K562 (cell line): ENCODE data around the gene AMDHD1.

Source experiments
- BACH1 ChIP-seq: fragments of 200-800 bp; sonication (Bioruptor generic); IDR thresholded peaks from 2 replicates; pipeline ENCODE4 v1.6.1; 2016; ENCODE audit warnings: missing genetic modification characterization, missing compliant biosample characterization
- BCLAF1 ChIP-seq, 2 experiments: fragments of 450-650 bp in 1 of 2; IDR thresholded peaks; 2 replicates each; pipeline ENCODE4 v1.6.1; 2011 to 2017; ENCODE audit warnings: low read depth in 2 of 2, antibody characterized with exemption in 1 of 2, borderline replicate concordance in 1 of 2, low read length in 1 of 2, mild to moderate bottlenecking in 1 of 2, mixed read lengths in 1 of 2; ENCODE audit not compliant: control insufficient read depth in 1 of 2
- CTCF ChIP-seq, 3 experiments: IDR thresholded peaks in 2 of 3; conservative IDR thresholded peaks in 1 of 3; 2 replicates each; pipeline ENCODE4 v1.5.1; 2011 to 2012; ENCODE audit warnings: low read length in 3 of 3, mild to moderate bottlenecking in 3 of 3, control low read depth in 2 of 3, improper control_type of control experiment in 1 of 3, inconsistent platforms in 1 of 3, low read depth in 1 of 3, mixed read lengths in 1 of 3, moderate library complexity in 1 of 3; ENCODE audit not compliant: insufficient read depth in 2 of 3
- FOXJ3 ChIP-seq: sonication (generic); formaldehyde crosslinking; IDR thresholded peaks from 2 replicates; pipeline ENCODE4 v1.4.0; 2020; ENCODE audit warnings: mild to moderate bottlenecking, missing genetic modification reagents
- GABPB1 ChIP-seq: sonication (generic); formaldehyde crosslinking; IDR thresholded peaks from 2 replicates; pipeline ENCODE4 v1.8.0; 2022; ENCODE audit warnings: mild to moderate bottlenecking, missing genetic modification reagents
- GMEB1 ChIP-seq: fragments of 250-450 bp; sonication (Bioruptor Pico); IDR thresholded peaks from 2 replicates; pipeline ENCODE4 v1.4.0; 2020; ENCODE audit warnings: mild to moderate bottlenecking
- HDAC2 ChIP-seq: fragments of 450-650 bp; IDR thresholded peaks from 2 replicates; pipeline ENCODE4 v1.6.1; 2016; ENCODE audit warnings: mild to moderate bottlenecking
- KDM2B ChIP-seq: fragments of 250-450 bp; sonication (Bioruptor Pico); IDR thresholded peaks from 2 replicates; pipeline ENCODE4 v1.8.0; 2021; ENCODE audit warnings: mild to moderate bottlenecking, moderate library complexity
- NRF1 ChIP-seq, 2 experiments: fragments of 450-650 bp; IDR thresholded peaks in 1 of 2; conservative IDR thresholded peaks in 1 of 2; 2 replicates each; pipeline ENCODE4 v1.6.1; 2014; ENCODE audit warnings: mild to moderate bottlenecking in 2 of 2
- SPI1 ChIP-seq: IDR thresholded peaks from 2 replicates; pipeline ENCODE4 v1.6.1; 2011; ENCODE audit warnings: low read depth, low read length, control low read depth, borderline replicate concordance
- TGIF2 ChIP-seq: sonication (generic); formaldehyde crosslinking; IDR thresholded peaks from 2 replicates; pipeline ENCODE4 v1.8.1; 2022; ENCODE audit warnings: mild to moderate bottlenecking, missing genetic modification reagents, moderate library complexity
- TSHZ1 ChIP-seq: fragments of 250-450 bp; sonication (Bioruptor Pico); IDR thresholded peaks from 2 replicates; pipeline ENCODE4 v1.4.0; 2020; ENCODE audit warnings: mild to moderate bottlenecking, moderate library complexity
- TF ChIP-seq, protein P1 (sequence below): fragments of 450-650 bp; formaldehyde crosslinking; IDR thresholded peaks from 2 replicates; pipeline ENCODE4 v1.4.0; 2020; ENCODE audit warnings: mild to moderate bottlenecking, moderate library complexity

GRCh38 chr12:95962222-95962621 lies 19.1 kb downstream of the AMDHD1 start:
- TF ChIP-seq CTCF (IDR thresholded peaks at IDR 0.05 in 2 of 3, conservative IDR thresholded peaks at IDR 0.05 in 1 of 3; ENCODE audit: insufficient read depth in 2 of 3, low read depth in 1 of 3, low read length in 3 of 3) (no peak), TSHZ1 (CRISPR knock-in tag) (no peak), HDAC2 (no peak), BACH1 (tag) (no peak), SPI1 (no peak), TGIF2 (CRISPR knock-in tag) (no peak), NRF1 (conservative IDR thresholded peaks at IDR 0.05 in 1 of 2, IDR thresholded peaks at IDR 0.05 in 1 of 2) (no peak), GMEB1 (CRISPR knock-in tag) (no peak), KDM2B (no peak), BCLAF1 (IDR thresholded peaks at IDR 0.05; ENCODE audit: borderline replicate concordance in 1 of 2, control insufficient read depth in 1 of 2, low read depth in 2 of 2, low read length in 1 of 2) (no peak), FOXJ3 (CRISPR knock-in tag) (no peak), GABPB1 (CRISPR knock-in tag) (no peak)
- TF ChIP-seq, protein P1, sequence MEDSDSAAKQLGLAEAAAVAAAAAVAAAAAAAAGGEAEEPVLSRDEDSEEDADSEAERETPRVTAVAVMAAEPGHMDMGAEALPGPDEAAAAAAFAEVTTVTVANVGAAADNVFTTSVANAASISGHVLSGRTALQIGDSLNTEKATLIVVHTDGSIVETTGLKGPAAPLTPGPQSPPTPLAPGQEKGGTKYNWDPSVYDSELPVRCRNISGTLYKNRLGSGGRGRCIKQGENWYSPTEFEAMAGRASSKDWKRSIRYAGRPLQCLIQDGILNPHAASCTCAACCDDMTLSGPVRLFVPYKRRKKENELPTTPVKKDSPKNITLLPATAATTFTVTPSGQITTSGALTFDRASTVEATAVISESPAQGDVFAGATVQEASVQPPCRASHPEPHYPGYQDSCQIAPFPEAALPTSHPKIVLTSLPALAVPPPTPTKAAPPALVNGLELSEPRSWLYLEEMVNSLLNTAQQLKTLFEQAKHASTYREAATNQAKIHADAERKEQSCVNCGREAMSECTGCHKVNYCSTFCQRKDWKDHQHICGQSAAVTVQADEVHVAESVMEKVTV (CRISPR knock-in tag): no peak
